H1 (cell line): ENCODE measurements around the gene EPB41L4A. TPM values are rescaled to one million over a fixed set of nuclear protein-coding genes. Genes with fewer than 3 reads are reported as not detected.

Experiments used
- CTCF ChIA-PET: fragments of 300-600 bp; sonication (Branson Sonifier 250); formaldehyde crosslinking; loops from one replicate; lab custom pipeline; 2021; ENCODE audit not compliant: partially characterized antibody; lab: Charles Lee
- POLR2A ChIA-PET: fragments of 300-600 bp; sonication (Branson Sonifier 250); formaldehyde crosslinking; loops from one replicate; lab custom pipeline; 2021; ENCODE audit warnings: inconsistent platforms; ENCODE audit not compliant: partially characterized antibody; lab: Charles Lee
- DNase-seq, 2 experiments: peaks; one replicate each; pipeline versions ENCODE4 v3.0.0 to v3.0.0-alpha.2; 2010 to 2022; ENCODE audit warnings: low spot score in 2 of 2, low read depth in 1 of 2, mixed read lengths in 1 of 2
- FAIRE-seq: peaks from 2 replicates; lab custom pipeline; 2011; peaks lifted over from hg19 to GRCh38; lab: Jason Lieb, UNC
- H2AFZ ChIP-seq: 2 replicates; pipeline ENCODE4 v1.8.1; 2012; ENCODE audit warnings: low read length, inconsistent platforms
- H2AK5ac ChIP-seq: 2 replicates; pipeline ENCODE4 v1.6.1; 2013; ENCODE audit warnings: low read depth, low read length
- H2BK120ac ChIP-seq: replicated peaks from 2 replicates; pipeline ENCODE3; 2013; ENCODE audit warnings: low read depth, low read length, inconsistent platforms
- H2BK12ac ChIP-seq: 2 replicates; pipeline ENCODE4 v1.6.1; 2013; ENCODE audit warnings: low read depth, low read length
- H2BK15ac ChIP-seq: 2 replicates; pipeline ENCODE4 v1.6.1; 2013; ENCODE audit warnings: low read length
- H2BK20ac ChIP-seq: 2 replicates; pipeline ENCODE4 v1.6.1; 2013; ENCODE audit warnings: low read length
- H2BK5ac ChIP-seq: 2 replicates; pipeline ENCODE4 v1.6.1; 2013; ENCODE audit warnings: low read depth, low read length
- H3K14ac ChIP-seq: 2 replicates; pipeline ENCODE4 v1.6.1; 2013; ENCODE audit warnings: inconsistent platforms; ENCODE audit not compliant: insufficient read length
- H3K18ac ChIP-seq: 2 replicates; pipeline ENCODE4 v1.6.1; 2013; ENCODE audit warnings: low read length; ENCODE audit errors: extremely low read depth
- H3K23ac ChIP-seq: 2 replicates; pipeline ENCODE4 v1.6.1; 2013; ENCODE audit warnings: inconsistent platforms; ENCODE audit not compliant: insufficient read length
- H3K23me2 ChIP-seq: 2 replicates; pipeline ENCODE4 v1.6.1; 2013; ENCODE audit warnings: low read depth, low read length
- H3K27ac ChIP-seq: 2 replicates; pipeline ENCODE4 v1.6.1; 2011; ENCODE audit warnings: low read depth, low read length, inconsistent platforms
- H3K27me3 ChIP-seq, 4 experiments: replicated peaks in 1 of 4; 1 replicate in 1 of 4; 2 replicates in 3 of 4; pipeline versions ENCODE4 v1.6.1 to v1.8.1; 2011 to 2013; ENCODE audit warnings: low read length in 3 of 4, mild to moderate bottlenecking in 3 of 4, inconsistent platforms in 2 of 4, mixed read lengths in 2 of 4, moderate library complexity in 1 of 4; ENCODE audit not compliant: control insufficient read depth in 3 of 4, insufficient read depth in 3 of 4; ENCODE audit errors: extremely low read depth in 1 of 4
- H3K36me3 ChIP-seq, 4 experiments: 2 replicates each; pipeline versions ENCODE4 v1.6.1 to v1.8.1; 2011 to 2013; ENCODE audit warnings: mild to moderate bottlenecking in 4 of 4, low read length in 3 of 4, moderate library complexity in 2 of 4, control low read depth in 1 of 4, inconsistent platforms in 1 of 4; ENCODE audit not compliant: insufficient read depth in 4 of 4, control insufficient read depth in 2 of 4
- H3K4ac ChIP-seq: replicated peaks from 2 replicates; pipeline ENCODE3; 2013; ENCODE audit warnings: low read length, low read depth, mixed read lengths, inconsistent platforms; ENCODE audit not compliant: insufficient read length
- H3K4me1 ChIP-seq, 4 experiments: replicated peaks in 1 of 4; 1 replicate in 1 of 4; 2 replicates in 3 of 4; pipeline versions ENCODE4 v1.6.1 to v1.8.1; 2011 to 2013; ENCODE audit warnings: low read length in 3 of 4, inconsistent platforms in 2 of 4, mixed read lengths in 1 of 4; ENCODE audit not compliant: insufficient read depth in 4 of 4, control insufficient read depth in 3 of 4
- H3K4me2 ChIP-seq, 2 experiments: 2 replicates each; pipeline versions ENCODE4 v1.6.1 to v1.8.1; 2011 to 2013; ENCODE audit warnings: low read depth in 2 of 2, low read length in 2 of 2, control low read depth in 1 of 2, inconsistent platforms in 1 of 2, mild to moderate bottlenecking in 1 of 2; ENCODE audit not compliant: insufficient read depth in 1 of 2
- H3K4me3 ChIP-seq, 4 experiments: fragments of 200-600, 300-600 bp in 1 of 4; sonication (generic), shearing (Covaris generic), sonication (Bioruptor Twin) in 1 of 4; 2 replicates each; pipeline versions ENCODE4 v1.5.1 to v1.8.1; 2011 to 2016; ENCODE audit warnings: low read length in 4 of 4, low read depth in 3 of 4, control low read depth in 2 of 4, inconsistent platforms in 2 of 4, mild to moderate bottlenecking in 2 of 4, mixed read lengths in 1 of 4, moderate library complexity in 1 of 4; ENCODE audit not compliant: insufficient read depth in 2 of 4; ENCODE audit errors: extremely low read depth in 1 of 4
- H3K56ac ChIP-seq: replicated peaks from 2 replicates; pipeline ENCODE3; 2013; ENCODE audit warnings: low read depth, mild to moderate bottlenecking, mixed read lengths, low read length, inconsistent platforms; ENCODE audit not compliant: insufficient read length
- H3K79me1 ChIP-seq: 2 replicates; pipeline ENCODE4 v1.6.1; 2013; ENCODE audit warnings: low read depth, low read length, control low read depth
- H3K79me2 ChIP-seq, 2 experiments: 2 replicates each; pipeline versions ENCODE4 v1.6.1 to v1.8.1; 2012 to 2013; ENCODE audit warnings: low read length in 2 of 2, mild to moderate bottlenecking in 2 of 2, inconsistent platforms in 1 of 2; ENCODE audit not compliant: insufficient read depth in 2 of 2, control insufficient read depth in 1 of 2
- H3K9ac ChIP-seq, 4 experiments: replicated peaks in 1 of 4; 1 replicate in 1 of 4; 2 replicates in 3 of 4; pipeline versions ENCODE4 v1.6.1 to v1.8.1; 2011 to 2013; ENCODE audit warnings: low read depth in 3 of 4, low read length in 3 of 4, control low read depth in 2 of 4, mild to moderate bottlenecking in 2 of 4, moderate library complexity in 2 of 4, inconsistent platforms in 1 of 4; ENCODE audit errors: extremely low read depth in 1 of 4
- H3K9me3 ChIP-seq, 2 experiments: 2 replicates each; pipeline versions ENCODE4 v1.6.1 to v1.8.1; 2012 to 2013; ENCODE audit warnings: mild to moderate bottlenecking in 2 of 2, moderate library complexity in 2 of 2, control low read depth in 1 of 2, inconsistent platforms in 1 of 2, low read depth in 1 of 2, low read length in 1 of 2, mixed read lengths in 1 of 2; ENCODE audit not compliant: insufficient read depth in 2 of 2
- H4K20me1 ChIP-seq, 2 experiments: replicated peaks in 1 of 2; 2 replicates each; pipeline versions ENCODE3 to v1.8.1; 2011 to 2013; ENCODE audit warnings: inconsistent platforms in 2 of 2, low read length in 2 of 2, mild to moderate bottlenecking in 1 of 2; ENCODE audit not compliant: insufficient read depth in 2 of 2, control insufficient read depth in 1 of 2
- H4K5ac ChIP-seq: 2 replicates; pipeline ENCODE4 v1.6.1; 2013; ENCODE audit warnings: low read length, low read depth, mixed read lengths, inconsistent platforms; ENCODE audit not compliant: insufficient read length
- H4K8ac ChIP-seq: 2 replicates; pipeline ENCODE4 v1.8.0; 2013; ENCODE audit warnings: mild to moderate bottlenecking, moderate library complexity, low read length, inconsistent platforms; ENCODE audit not compliant: insufficient read depth; ENCODE audit errors: extremely low read depth
- H4K91ac ChIP-seq: replicated peaks from 2 replicates; pipeline ENCODE3; 2013; ENCODE audit warnings: low read length, mixed read lengths, inconsistent platforms; ENCODE audit not compliant: insufficient read length
- ASH2L ChIP-seq: fragments of 200-600, 300-600 bp; sonication (generic); IDR thresholded peaks from one replicate; pipeline ENCODE4 v1.7.1; 2017; ENCODE audit warnings: low read length
- GABPA ChIP-seq: IDR thresholded peaks from 2 replicates; pipeline ENCODE4 v1.6.1; 2011; ENCODE audit warnings: mild to moderate bottlenecking, low read length, moderate library complexity, borderline replicate concordance; ENCODE audit not compliant: insufficient read depth
- NANOG ChIP-seq: IDR thresholded peaks from 2 replicates; pipeline ENCODE4 v1.6.1; 2011; ENCODE audit warnings: low read length, low read depth, mild to moderate bottlenecking, inconsistent platforms; ENCODE audit not compliant: insufficient read depth, poor library complexity, severe bottlenecking
- SP2 ChIP-seq: IDR thresholded peaks from 2 replicates; pipeline ENCODE4 v1.6.1; 2012; ENCODE audit warnings: mild to moderate bottlenecking, low read length, inconsistent platforms
- SUZ12 ChIP-seq: fragments of 200-600 bp; sonication (generic); IDR thresholded peaks from 2 replicates; pipeline ENCODE4 v1.6.1; 2012; ENCODE audit warnings: mild to moderate bottlenecking, inconsistent platforms, low read length, moderate library complexity, mixed read lengths
- TBP ChIP-seq: IDR thresholded peaks from 2 replicates; pipeline ENCODE4 v1.6.1; 2011; ENCODE audit warnings: low read depth, low read length, improper control_type of control experiment
- WGBS, 2 experiments: shearing (Covaris generic) in 1 of 2; methylation state at CpG; one replicate each; pipeline versions ENCODE4 v1.1.6 to v1.1.7; 2013 to 2015; ENCODE audit warnings: low lambda C conversion rate in 2 of 2, mixed read lengths in 2 of 2, inconsistent platforms in 1 of 2, low coverage in 1 of 2, missing lambda C conversion rate in 1 of 2; ENCODE audit not compliant: insufficient replicate concordance in 2 of 2, insufficient coverage in 1 of 2, insufficient read length in 1 of 2; ENCODE audit errors: extremely low coverage in 1 of 2, missing lambda C conversion rate in 1 of 2; 5-methylcytosine and 5-hydroxymethylcytosine counted together
- polyA plus RNA-seq, 7 experiments: library from polyadenylated mRNA; depleted of rRNA in 3 of 7; stranded (reverse) in 5 of 7; unstranded in 2 of 7; fragments of >200 nt in 5 of 7; fragments of 200-250 nt in 2 of 7; gene quantifications; 1 replicate in 5 of 7; 2 replicates in 1 of 7; 4 replicates in 1 of 7; pipeline versions ENCODE4 v1.2.1 to v1.2.3, GENCODE V29; 2011 to 2013; ENCODE audit warnings: missing spikeins in 2 of 7, mixed read lengths in 2 of 7
- total RNA-seq: library from RNA; stranded (reverse); fragmentation: NEBNext Ultra II Directional; extraction: Animal tissue kit (Norgen Biotek cat#: 25700); gene quantifications from 2 replicates; pipeline ENCODE4 v1.2.1, GENCODE V29; 2021
- TF ChIP-seq, protein P1 (sequence below), 3 experiments: IDR thresholded peaks; 1 replicate in 2 of 3; 2 replicates in 1 of 3; pipeline versions ENCODE4 v1.5.1 to v1.6.1; 2011; ENCODE audit warnings: low read length in 3 of 3, mild to moderate bottlenecking in 3 of 3, inconsistent platforms in 2 of 3, low read depth in 1 of 3, moderate library complexity in 1 of 3; ENCODE audit not compliant: insufficient read depth in 1 of 3; ENCODE audit errors: control extremely low read depth in 1 of 3

Gene EPB41L4A
- total and polyA plus RNA-seq, 2 of the 8 experiments (the other 6 are each of a cell fraction or from before 2014, with no cell fraction given) = 1.6 to 4.6 TPM

GRCh38 chr5:112264666-112265065, 154.4 kb downstream of the EPB41L4A start:
- TF ChIP-seq SUZ12 (no peak), SP2 (no peak), GABPA (no peak), NANOG (no peak), TBP (no peak), ASH2L (no peak)
- TF ChIP-seq, protein P1, sequence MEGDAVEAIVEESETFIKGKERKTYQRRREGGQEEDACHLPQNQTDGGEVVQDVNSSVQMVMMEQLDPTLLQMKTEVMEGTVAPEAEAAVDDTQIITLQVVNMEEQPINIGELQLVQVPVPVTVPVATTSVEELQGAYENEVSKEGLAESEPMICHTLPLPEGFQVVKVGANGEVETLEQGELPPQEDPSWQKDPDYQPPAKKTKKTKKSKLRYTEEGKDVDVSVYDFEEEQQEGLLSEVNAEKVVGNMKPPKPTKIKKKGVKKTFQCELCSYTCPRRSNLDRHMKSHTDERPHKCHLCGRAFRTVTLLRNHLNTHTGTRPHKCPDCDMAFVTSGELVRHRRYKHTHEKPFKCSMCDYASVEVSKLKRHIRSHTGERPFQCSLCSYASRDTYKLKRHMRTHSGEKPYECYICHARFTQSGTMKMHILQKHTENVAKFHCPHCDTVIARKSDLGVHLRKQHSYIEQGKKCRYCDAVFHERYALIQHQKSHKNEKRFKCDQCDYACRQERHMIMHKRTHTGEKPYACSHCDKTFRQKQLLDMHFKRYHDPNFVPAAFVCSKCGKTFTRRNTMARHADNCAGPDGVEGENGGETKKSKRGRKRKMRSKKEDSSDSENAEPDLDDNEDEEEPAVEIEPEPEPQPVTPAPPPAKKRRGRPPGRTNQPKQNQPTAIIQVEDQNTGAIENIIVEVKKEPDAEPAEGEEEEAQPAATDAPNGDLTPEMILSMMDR (IDR thresholded peaks at IDR 0.05; ENCODE audit: control extremely low read depth in 1 of 3, insufficient read depth in 1 of 3, low read depth in 1 of 3, low read length in 3 of 3) = no peak
- POLR2A ChIA-PET = interaction anchor here (0.7 kb wide), 1 partner anchor 16 kb away, joined by 3 read pairs; no protein-coding TSS in a partner anchor

More at GRCh38 chr5:112264666-112265065, 154.4 kb downstream of the EPB41L4A start:
- no peak overlapping the region for H2BK120ac ChIP-seq
- no peak overlapping the region for H2AK5ac ChIP-seq
- H2BK5ac ChIP-seq = no peak overlapping the region
- no peaks in the 10 kb centered on the region for H3K79me2 ChIP-seq
- H3K23ac ChIP-seq = no peak overlapping the region
- no peak overlapping the region for H4K8ac ChIP-seq
- no peak overlapping the region for H2AFZ ChIP-seq
- H3K36me3 ChIP-seq = no peaks in the 10 kb centered on the region
- no peaks in the 10 kb centered on the region for H4K20me1 ChIP-seq
- CTCF ChIA-PET = no interaction called here
- H2BK15ac ChIP-seq = no peak overlapping the region
- WGBS, 2 experiments = 91% methylated on average over 3 of the region's 3 CpGs; no CpG with 5 or more reads in 1 of the 2 experiments
- H2BK12ac ChIP-seq = no peak overlapping the region
- H3K4me3 ChIP-seq = no peak overlapping the region
- no peak overlapping the region for H4K91ac ChIP-seq
- no peak overlapping the region for H3K27ac ChIP-seq
- no peak overlapping the region for H3K4ac ChIP-seq
- no peak overlapping the region for H2BK20ac ChIP-seq
- no peaks in the 10 kb centered on the region for H3K27me3 ChIP-seq
- H3K4me1 ChIP-seq = no peaks in the 10 kb centered on the region
- H3K79me1 ChIP-seq = no peaks in the 10 kb centered on the region
- no peak overlapping the region for H4K5ac ChIP-seq
- no peak overlapping the region for H3K56ac ChIP-seq
- no peak overlapping the region for H3K9ac ChIP-seq
- no peak overlapping the region for H3K4me2 ChIP-seq
- H3K9me3 ChIP-seq = no peaks in the 10 kb centered on the region
- DNase-seq (no peak), FAIRE-seq (no peak)
- H3K14ac ChIP-seq = no peak overlapping the region
- no peak overlapping the region for H3K18ac ChIP-seq
- no peaks in the 10 kb centered on the region for H3K23me2 ChIP-seq
